GM12878 (cell line): ENCODE measurements around the gene MIF. TPM values are rescaled to one million over a fixed set of nuclear protein-coding genes. Genes with fewer than 3 reads are reported as not detected.

Source experiments
- ATAC-seq: fragments of 200-7000 bp; cut with Tn5 transposase; 3 replicates; pipeline ENCODE4 v1.9.1; 2020; ENCODE audit warnings: mild to moderate bottlenecking, moderate library complexity
- BruUV-seq: library from RNA; stranded (reverse); fragments of 400-500 nt; replicated peaks from 2 replicates; lab custom pipeline; 2021; lab: Mats Ljungman, UMichigan
- CTCF ChIA-PET: fragments of 300-600 bp; sonication (Branson Sonifier 250); formaldehyde crosslinking; extraction: SDS; loops from one replicate; lab custom pipeline; 2021; ENCODE audit warnings: inconsistent platforms; lab: Yijun Ruan, JAX
- POLR2A ChIA-PET: fragments of 350-600 bp; formaldehyde crosslinking; extraction: SDS; loops from one replicate; lab custom pipeline; 2021; ENCODE audit warnings: inconsistent platforms; lab: Charles Lee
- RAD21 ChIA-PET: fragments of 300-600 bp; sonication (Branson Sonifier 250); formaldehyde crosslinking; loops from one replicate; lab custom pipeline; 2023; ENCODE audit warnings: antibody characterized with exemption; ENCODE audit not compliant: unreplicated experiment; lab: Charles Lee
- SMC1A ChIA-PET: fragments of 300-600 bp; sonication (Branson Sonifier 250); formaldehyde crosslinking; loops from one replicate; lab custom pipeline; 2023; ENCODE audit not compliant: unreplicated experiment, uncharacterized antibody; lab: Charles Lee
- DNase-seq: peaks from one replicate; pipeline ENCODE4 v3.0.0-alpha.2; 2011; ENCODE audit warnings: low read depth, low spot score
- FAIRE-seq: peaks from 3 replicates; lab custom pipeline; 2011; peaks lifted over from hg19 to GRCh38; lab: Jason Lieb, UNC
- H2AFZ ChIP-seq: 2 replicates; pipeline ENCODE4 v1.6.0; 2011; ENCODE audit warnings: low read depth, low read length, control low read depth; ENCODE audit not compliant: control insufficient read depth
- H3K27ac ChIP-seq: 2 replicates; pipeline ENCODE4 v1.5.1; 2011; ENCODE audit warnings: control low read depth; ENCODE audit not compliant: control insufficient read depth, insufficient read depth
- H3K27me3 ChIP-seq, 2 experiments: replicated peaks in 1 of 2; 2 replicates each; pipeline versions ENCODE4 v1.6.0 to v1.6.1; 2011; ENCODE audit warnings: low read length in 1 of 2; ENCODE audit not compliant: control insufficient read depth in 2 of 2, insufficient read depth in 2 of 2
- H3K36me3 ChIP-seq, 2 experiments: 2 replicates each; pipeline ENCODE4 v1.5.1; 2011; ENCODE audit warnings: low read length in 1 of 2; ENCODE audit not compliant: control insufficient read depth in 2 of 2, insufficient read depth in 2 of 2
- H3K4me1 ChIP-seq: 2 replicates; pipeline ENCODE4 v1.6.1; 2011; ENCODE audit warnings: mild to moderate bottlenecking, low read length, moderate library complexity, mixed read lengths; ENCODE audit not compliant: control insufficient read depth, insufficient read depth
- H3K4me2 ChIP-seq: 2 replicates; pipeline ENCODE4 v1.6.0; 2011; ENCODE audit warnings: control low read depth; ENCODE audit not compliant: control insufficient read depth, insufficient read depth
- H3K4me3 ChIP-seq: fragments of 200-600 bp; sonication (generic); 2 replicates; pipeline ENCODE4 v1.5.1; 2016
- H3K79me2 ChIP-seq: 2 replicates; pipeline ENCODE4 v1.6.0; 2011; ENCODE audit warnings: low read length; ENCODE audit not compliant: control insufficient read depth, insufficient read depth
- H3K9ac ChIP-seq: 2 replicates; pipeline ENCODE4 v1.8.0; 2011; ENCODE audit warnings: low read length, control low read depth, mixed read lengths; ENCODE audit not compliant: control insufficient read depth, insufficient read depth
- H3K9me3 ChIP-seq: replicated peaks from 3 replicates; pipeline ENCODE4 v1.5.1; 2011; ENCODE audit warnings: mild to moderate bottlenecking, low read length; ENCODE audit not compliant: control insufficient read depth, insufficient read depth
- H4K20me1 ChIP-seq: 2 replicates; pipeline ENCODE4 v1.6.0; 2011; ENCODE audit not compliant: control insufficient read depth, insufficient read depth
- POLR2AphosphoS5 ChIP-seq: IDR thresholded peaks from 2 replicates; pipeline ENCODE4 v1.6.1; 2011; ENCODE audit warnings: mild to moderate bottlenecking, low read length, inconsistent platforms
- WGBS: methylation state at CpG from one replicate; pipeline ENCODE4 v1.1.6; 2016; ENCODE audit warnings: low lambda C conversion rate; ENCODE audit not compliant: insufficient replicate concordance, insufficient coverage; ENCODE audit errors: missing lambda C conversion rate; 5-methylcytosine and 5-hydroxymethylcytosine counted together
- in situ Hi-C: fragments of 300-500 bp; cut with MboI; formaldehyde crosslinking; loops from 9 replicates; pipeline ENCODE4 v1.14.3; 2018; ENCODE audit warnings: mixed read lengths
- intact Hi-C: fragments of 100-400 bp; cut with micrococcal nuclease; formaldehyde crosslinking; loops from one replicate; pipeline ENCODE4 v1.14.2; 2022; ENCODE audit not compliant: unreplicated experiment
- polyA plus RNA-seq, 11 experiments: library from polyadenylated mRNA; depleted of rRNA in 4 of 11; unstranded in 6 of 11; stranded (reverse) in 5 of 11; fragments of >200 nt; fragmentation: Nextera tagmentation in 4 of 11; fragmentation: Illumina TruSeq in 1 of 11; extraction: Ambion mirVana in 4 of 11; extraction: Trizol in 1 of 11; gene quantifications; 1 replicate in 1 of 11; 2 replicates in 10 of 11; pipeline versions ENCODE4 v1.2.1 to v1.2.3, GENCODE V29; 2011 to 2016; ENCODE audit warnings: inconsistent platforms in 2 of 11, missing spikeins in 2 of 11, low read depth in 1 of 11
- total RNA-seq, 4 experiments: library from RNA; depleted of rRNA in 3 of 4; stranded (reverse); fragments of >200 nt in 3 of 4; fragmentation: Illumina TruSeq in 1 of 4; extraction: Trizol in 1 of 4; gene quantifications; 2 replicates each; pipeline versions ENCODE4 v1.2.1 to v1.2.3, GENCODE V29; 2013 to 2021
- TF ChIP-seq, protein P1 (sequence below): IDR thresholded peaks from 2 replicates; pipeline ENCODE4 v1.6.1; 2012; ENCODE audit warnings: improper control_type of control experiment, low read depth, low read length; ENCODE audit not compliant: insufficient replicate concordance

MIF gene
- total and polyA plus RNA-seq, 10 of the 15 experiments (the other 5 are each of a cell fraction or from before 2014, with no cell fraction given), result 37.7 to 2,972 (median 766) TPM

GRCh38 chr22:23897320-23897719 lies 3.1 kb downstream of the MIF start:
- POLR2A ChIA-PET, result interaction anchor here (1.1 to 2.0 kb wide), 2 partner anchors 16 to 260 kb away, joined by 3 to 11 read pairs; no protein-coding TSS in a partner anchor
- 0 out of 2 replicates have a peak, but pooled peaks have one; percentile 17 for TF ChIP-seq POLR2AphosphoS5
- TF ChIP-seq, protein P1, sequence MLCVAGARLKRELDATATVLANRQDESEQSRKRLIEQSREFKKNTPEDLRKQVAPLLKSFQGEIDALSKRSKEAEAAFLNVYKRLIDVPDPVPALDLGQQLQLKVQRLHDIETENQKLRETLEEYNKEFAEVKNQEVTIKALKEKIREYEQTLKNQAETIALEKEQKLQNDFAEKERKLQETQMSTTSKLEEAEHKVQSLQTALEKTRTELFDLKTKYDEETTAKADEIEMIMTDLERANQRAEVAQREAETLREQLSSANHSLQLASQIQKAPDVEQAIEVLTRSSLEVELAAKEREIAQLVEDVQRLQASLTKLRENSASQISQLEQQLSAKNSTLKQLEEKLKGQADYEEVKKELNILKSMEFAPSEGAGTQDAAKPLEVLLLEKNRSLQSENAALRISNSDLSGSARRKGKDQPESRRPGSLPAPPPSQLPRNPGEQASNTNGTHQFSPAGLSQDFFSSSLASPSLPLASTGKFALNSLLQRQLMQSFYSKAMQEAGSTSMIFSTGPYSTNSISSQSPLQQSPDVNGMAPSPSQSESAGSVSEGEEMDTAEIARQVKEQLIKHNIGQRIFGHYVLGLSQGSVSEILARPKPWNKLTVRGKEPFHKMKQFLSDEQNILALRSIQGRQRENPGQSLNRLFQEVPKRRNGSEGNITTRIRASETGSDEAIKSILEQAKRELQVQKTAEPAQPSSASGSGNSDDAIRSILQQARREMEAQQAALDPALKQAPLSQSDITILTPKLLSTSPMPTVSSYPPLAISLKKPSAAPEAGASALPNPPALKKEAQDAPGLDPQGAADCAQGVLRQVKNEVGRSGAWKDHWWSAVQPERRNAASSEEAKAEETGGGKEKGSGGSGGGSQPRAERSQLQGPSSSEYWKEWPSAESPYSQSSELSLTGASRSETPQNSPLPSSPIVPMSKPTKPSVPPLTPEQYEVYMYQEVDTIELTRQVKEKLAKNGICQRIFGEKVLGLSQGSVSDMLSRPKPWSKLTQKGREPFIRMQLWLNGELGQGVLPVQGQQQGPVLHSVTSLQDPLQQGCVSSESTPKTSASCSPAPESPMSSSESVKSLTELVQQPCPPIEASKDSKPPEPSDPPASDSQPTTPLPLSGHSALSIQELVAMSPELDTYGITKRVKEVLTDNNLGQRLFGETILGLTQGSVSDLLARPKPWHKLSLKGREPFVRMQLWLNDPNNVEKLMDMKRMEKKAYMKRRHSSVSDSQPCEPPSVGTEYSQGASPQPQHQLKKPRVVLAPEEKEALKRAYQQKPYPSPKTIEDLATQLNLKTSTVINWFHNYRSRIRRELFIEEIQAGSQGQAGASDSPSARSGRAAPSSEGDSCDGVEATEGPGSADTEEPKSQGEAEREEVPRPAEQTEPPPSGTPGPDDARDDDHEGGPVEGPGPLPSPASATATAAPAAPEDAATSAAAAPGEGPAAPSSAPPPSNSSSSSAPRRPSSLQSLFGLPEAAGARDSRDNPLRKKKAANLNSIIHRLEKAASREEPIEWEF, result no peak
- H4K20me1 ChIP-seq, result no peaks in the 10 kb centered on the region
- no peak overlapping the region for H3K4me3 ChIP-seq
- H2AFZ ChIP-seq, result no peak overlapping the region
- ATAC-seq, result no peak
- intact Hi-C loops, result no loop called here
- no TSS peak for BruUV-seq
- CTCF ChIA-PET, result interaction anchor here (0.9 kb wide), 1 partner anchor 16 kb away, joined by 4 read pairs; no protein-coding TSS in a partner anchor
- peaks cover 12% of the 10 kb centered on the region for H3K4me1 ChIP-seq
- H3K9ac ChIP-seq, result no peak overlapping the region
- DNase-seq, result no peak
- in situ Hi-C loops, result no loop called here
- no peak for FAIRE-seq
- no peak overlapping the region for H3K4me2 ChIP-seq
- H3K27me3 ChIP-seq, result no peaks in the 10 kb centered on the region
- WGBS, result 98% methylated on average over 3 of the region's 3 CpGs
- H3K79me2 ChIP-seq, result peaks cover 34% of the 10 kb centered on the region
- RAD21 ChIA-PET, result no interaction called here
- peaks cover 12 to 23% of the 10 kb centered on the region in 2 experiments for H3K36me3 ChIP-seq
- no peak overlapping the region for H3K27ac ChIP-seq
- SMC1A ChIA-PET, result no interaction called here
- no peaks in the 10 kb centered on the region for H3K9me3 ChIP-seq
